ENCODE data around the gene GABRR2. TPM values are rescaled to one million over a fixed set of nuclear protein-coding genes. Genes with fewer than 3 reads are reported as not detected.

GABRR2 gene
- total RNA-seq, 1 donor from 2014 or later: not detected

- H3K4me1 ChIP-seq: peaks cover 5% of the 10 kb centered on the region
- H3K79me2 ChIP-seq (ENCODE audit: low read depth): no peaks in the 10 kb centered on the region
- no peaks in the 10 kb centered on the region for H3K9me3 ChIP-seq (ENCODE audit: low read depth)
- no peak overlapping the region for H3K4me3 ChIP-seq
- H3K36me3 ChIP-seq: no peaks in the 10 kb centered on the region
- H3F3A ChIP-seq (ENCODE audit: low read depth): no peaks in the 10 kb centered on the region
- no peaks in the 10 kb centered on the region for H3K27me3 ChIP-seq
- H3K9ac ChIP-seq: no peak overlapping the region
- H2AFZ ChIP-seq (replicated peaks): no peak overlapping the region
- DNase-seq (ENCODE audit: low spot score): no peak
- H3K4me1 Mint-ChIP-seq: peaks cover 7% of the 10 kb centered on the region
- no peaks in the 10 kb centered on the region for H3K36me3 Mint-ChIP-seq
- no peak overlapping the region for H3K27ac Mint-ChIP-seq
- H3K27ac ChIP-seq: no peak overlapping the region
- TF ChIP-seq EZH2 (IDR thresholded peaks at IDR 0.05) (no peak), EZH2phosphoT487 (IDR thresholded peaks at IDR 0.05) (no peak), CTCF (IDR thresholded peaks at IDR 0.05) (no peak)
- peaks cover 2% of the 10 kb centered on the region for H3K9me3 Mint-ChIP-seq
- peaks cover 2% of the 10 kb centered on the region for H3K27me3 Mint-ChIP-seq (ENCODE audit: insufficient read depth, low read depth)
- H3K4me2 ChIP-seq: no peak overlapping the region
- H4K20me1 ChIP-seq (ENCODE audit: low read depth): no peaks in the 10 kb centered on the region
- no peak overlapping the region for H3K4me3 Mint-ChIP-seq
Measured at GRCh38 chr6:89216411-89216810, 98.7 kb downstream of the GABRR2 start.

- Histone ChIP-seq H3K36me3 (no peaks in the 10 kb centered on the region), H3F3A (ENCODE audit: low read depth) (no peaks in the 10 kb centered on the region), H3K27ac (no peak overlapping the region), H3K4me2 (no peak overlapping the region), H3K79me2 (ENCODE audit: low read depth) (no peaks in the 10 kb centered on the region), H3K4me3 (no peak overlapping the region), H3K9me3 (ENCODE audit: low read depth) (no peaks in the 10 kb centered on the region), H2AFZ (replicated peaks) (no peak overlapping the region), H3K4me1 (peaks cover 5% of the 10 kb centered on the region), H4K20me1 (ENCODE audit: low read depth) (no peaks in the 10 kb centered on the region), H3K27me3 (no peaks in the 10 kb centered on the region), H3K9ac (no peak overlapping the region)
- Mint-ChIP-seq H3K27ac (no peak overlapping the region), H3K9me3 (peaks cover 4% of the 10 kb centered on the region), H3K4me3 (no peak overlapping the region), H3K27me3 (ENCODE audit: insufficient read depth, low read depth) (peaks cover 2% of the 10 kb centered on the region), H3K4me1 (peaks cover 7% of the 10 kb centered on the region), H3K36me3 (no peaks in the 10 kb centered on the region)
- no peak for DNase-seq (ENCODE audit: low spot score)
- TF ChIP-seq EZH2 (IDR thresholded peaks at IDR 0.05) (no peak), EZH2phosphoT487 (IDR thresholded peaks at IDR 0.05) (no peak), CTCF (IDR thresholded peaks at IDR 0.05) (no peak)
Measured at GRCh38 chr6:89215391-89215790, 99.7 kb downstream of the GABRR2 start.

GRCh38 chr6:89214197-89214596, 100.9 kb downstream of the GABRR2 start:
- no peak for DNase-seq (ENCODE audit: low spot score)
- no peaks in the 10 kb centered on the region for H3K9me3 ChIP-seq (ENCODE audit: low read depth)
- H3K27ac ChIP-seq: no peak overlapping the region
- peaks cover 5% of the 10 kb centered on the region for H3K4me1 ChIP-seq
- no peak overlapping the region for H3K4me3 ChIP-seq
- H3F3A ChIP-seq (ENCODE audit: low read depth): no peaks in the 10 kb centered on the region
- TF ChIP-seq EZH2 (IDR thresholded peaks at IDR 0.05) (no peak), EZH2phosphoT487 (IDR thresholded peaks at IDR 0.05) (no peak), CTCF (IDR thresholded peaks at IDR 0.05) (no peak)
- no peak overlapping the region for H3K27ac Mint-ChIP-seq
- no peak overlapping the region for H2AFZ ChIP-seq (replicated peaks)
- peaks cover 2% of the 10 kb centered on the region for H3K27me3 Mint-ChIP-seq (ENCODE audit: insufficient read depth, low read depth)
- H3K4me2 ChIP-seq: no peak overlapping the region
- H3K4me3 Mint-ChIP-seq: no peak overlapping the region
- H4K20me1 ChIP-seq (ENCODE audit: low read depth): no peaks in the 10 kb centered on the region
- H3K36me3 ChIP-seq: no peaks in the 10 kb centered on the region
- H3K79me2 ChIP-seq (ENCODE audit: low read depth): no peaks in the 10 kb centered on the region
- no peaks in the 10 kb centered on the region for H3K27me3 ChIP-seq
- no peak overlapping the region for H3K9ac ChIP-seq
- H3K4me1 Mint-ChIP-seq: peaks cover 7% of the 10 kb centered on the region
- H3K36me3 Mint-ChIP-seq: no peaks in the 10 kb centered on the region
- H3K9me3 Mint-ChIP-seq: peaks cover 4% of the 10 kb centered on the region

All from neural progenitor cell (in vitro differentiated cells).